Lung (tissue), 12 donors: ENCODE measurements around the gene CCDC136. TPM values are rescaled to one million over a fixed set of nuclear protein-coding genes. Genes with fewer than 3 reads are reported as not detected.

Experiments used
- ATAC-seq: fragments of 200-7000 bp; cut with Tn5 transposase; one replicate; pipeline ENCODE4 v1.9.1; 2020; ENCODE audit warnings: moderate number of reproducible peaks; ENCODE audit not compliant: insufficient read depth, low FRiP score
- DNase-seq, 3 donors: peaks; one replicate each; pipeline ENCODE4 v3.0.0-alpha.2; 2013 to 2017
- H3K27ac ChIP-seq, 2 donors: one replicate each; pipeline ENCODE4 v1.5.1; 2013; ENCODE audit warnings: mild to moderate bottlenecking in 2 of 2, moderate library complexity in 2 of 2, control low read depth in 1 of 2, inconsistent platforms in 1 of 2, low read depth in 1 of 2, low read length in 1 of 2
- H3K27me3 ChIP-seq, 3 donors: one replicate each; pipeline ENCODE4 v1.5.1; 2013; ENCODE audit warnings: low read length in 2 of 3; ENCODE audit not compliant: control insufficient read depth in 3 of 3, insufficient read depth in 3 of 3
- H3K36me3 ChIP-seq, 4 donors: one replicate each; pipeline ENCODE4 v1.5.1; 2013; ENCODE audit warnings: low read length in 4 of 4, mild to moderate bottlenecking in 1 of 4, moderate library complexity in 1 of 4; ENCODE audit not compliant: control insufficient read depth in 4 of 4, insufficient read depth in 4 of 4
- H3K4me1 ChIP-seq, 5 donors: one replicate each; pipeline ENCODE4 v1.5.1; 2013; ENCODE audit warnings: low read length in 5 of 5, mild to moderate bottlenecking in 2 of 5, moderate library complexity in 1 of 5; ENCODE audit not compliant: control insufficient read depth in 5 of 5, insufficient read depth in 5 of 5
- H3K4me3 ChIP-seq: one replicate; pipeline ENCODE4 v1.5.1; 2013; ENCODE audit warnings: mild to moderate bottlenecking, control low read depth, moderate library complexity
- H3K9ac ChIP-seq, 2 donors: one replicate each; pipeline ENCODE4 v1.5.1; 2013; ENCODE audit warnings: low read length in 2 of 2, control low read depth in 1 of 2; ENCODE audit not compliant: insufficient read depth in 1 of 2
- H3K9me3 ChIP-seq, 4 donors: one replicate each; pipeline ENCODE4 v1.5.1; 2013; ENCODE audit warnings: low read length in 3 of 4, mild to moderate bottlenecking in 1 of 4, moderate library complexity in 1 of 4; ENCODE audit not compliant: control insufficient read depth in 4 of 4, insufficient read depth in 3 of 4
- WGBS, 2 donors: extraction: QIAGEN DNeasy Blood & Tissue Kit; methylation state at CpG; one replicate each; pipeline ENCODE4 v1.1.7; 2013; 5-methylcytosine and 5-hydroxymethylcytosine counted together
- polyA plus RNA-seq, 2 donors: library from polyadenylated mRNA; stranded (reverse); fragments of 200-250 nt; gene quantifications; one replicate each; pipeline ENCODE4 v1.2.1, GENCODE V29; 2013
- total RNA-seq, 2 donors: library from RNA; depleted of rRNA in 1 of 2; stranded (reverse); fragments of >200 nt in 1 of 2; gene quantifications; one replicate each; pipeline ENCODE4 v1.2.1, GENCODE V29; 2014 to 2021
- TF ChIP-seq, protein P1 (sequence below): IDR thresholded peaks from 2 replicates; pipeline ENCODE4 v1.5.1; 2012; ENCODE audit warnings: mild to moderate bottlenecking; ENCODE audit errors: control extremely low read depth, extremely low read depth
- donor health status: control.
- donor health status: control.
- donor health status: Bipolar disorder and iron deficiency.
- donor health status: healthy.
- donor health status: DM: yes; HTN: yes; CAD: no.

CCDC136 gene
- total and polyA plus RNA-seq, 4 donors, result 0.70 to 6.4 (median 1.7) TPM

DNA sequence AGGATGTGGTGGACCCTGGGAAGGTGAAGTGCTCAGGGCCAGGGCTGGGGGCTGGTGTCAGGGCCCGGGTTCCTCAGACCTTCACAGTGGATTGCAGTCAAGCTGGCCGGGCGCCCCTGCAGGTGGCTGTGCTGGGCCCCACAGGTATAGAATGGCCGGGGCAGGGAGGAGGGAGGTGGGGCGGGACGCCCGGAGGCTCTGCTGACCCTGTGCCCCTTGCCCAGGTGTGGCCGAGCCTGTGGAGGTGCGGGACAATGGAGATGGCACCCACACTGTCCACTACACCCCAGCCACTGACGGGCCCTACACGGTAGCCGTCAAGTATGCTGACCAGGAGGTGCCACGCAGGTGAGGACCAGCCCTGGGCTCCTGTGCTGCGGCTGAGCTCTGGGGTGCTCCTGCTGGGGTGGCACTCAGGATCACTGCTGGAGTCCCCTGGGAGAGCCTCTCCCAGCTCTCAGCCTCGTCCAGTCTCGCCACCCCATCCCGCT is 56.0 kb downstream of the CCDC136 start:
- TF ChIP-seq, protein P1, sequence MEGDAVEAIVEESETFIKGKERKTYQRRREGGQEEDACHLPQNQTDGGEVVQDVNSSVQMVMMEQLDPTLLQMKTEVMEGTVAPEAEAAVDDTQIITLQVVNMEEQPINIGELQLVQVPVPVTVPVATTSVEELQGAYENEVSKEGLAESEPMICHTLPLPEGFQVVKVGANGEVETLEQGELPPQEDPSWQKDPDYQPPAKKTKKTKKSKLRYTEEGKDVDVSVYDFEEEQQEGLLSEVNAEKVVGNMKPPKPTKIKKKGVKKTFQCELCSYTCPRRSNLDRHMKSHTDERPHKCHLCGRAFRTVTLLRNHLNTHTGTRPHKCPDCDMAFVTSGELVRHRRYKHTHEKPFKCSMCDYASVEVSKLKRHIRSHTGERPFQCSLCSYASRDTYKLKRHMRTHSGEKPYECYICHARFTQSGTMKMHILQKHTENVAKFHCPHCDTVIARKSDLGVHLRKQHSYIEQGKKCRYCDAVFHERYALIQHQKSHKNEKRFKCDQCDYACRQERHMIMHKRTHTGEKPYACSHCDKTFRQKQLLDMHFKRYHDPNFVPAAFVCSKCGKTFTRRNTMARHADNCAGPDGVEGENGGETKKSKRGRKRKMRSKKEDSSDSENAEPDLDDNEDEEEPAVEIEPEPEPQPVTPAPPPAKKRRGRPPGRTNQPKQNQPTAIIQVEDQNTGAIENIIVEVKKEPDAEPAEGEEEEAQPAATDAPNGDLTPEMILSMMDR, result no peak
- no peaks in the 10 kb centered on the region for H3K9me3 ChIP-seq
- no peak for DNase-seq
- whole genome bisulfite sequencing, 2 donors, result 89 to 96% methylated on average over 13 to 17 of the region's 17 CpGs
- H3K36me3 ChIP-seq, result peaks cover 0 to 19% (median 10%) of the 10 kb centered on the region in 4 donors
- H3K4me3 ChIP-seq, result no peak overlapping the region
- no peak for ATAC-seq
- H3K27ac ChIP-seq, result no peak overlapping the region
- no peak overlapping the region for H3K9ac ChIP-seq
- H3K27me3 ChIP-seq, result no peaks in the 10 kb centered on the region
- no peaks in the 10 kb centered on the region for H3K4me1 ChIP-seq

DNA sequence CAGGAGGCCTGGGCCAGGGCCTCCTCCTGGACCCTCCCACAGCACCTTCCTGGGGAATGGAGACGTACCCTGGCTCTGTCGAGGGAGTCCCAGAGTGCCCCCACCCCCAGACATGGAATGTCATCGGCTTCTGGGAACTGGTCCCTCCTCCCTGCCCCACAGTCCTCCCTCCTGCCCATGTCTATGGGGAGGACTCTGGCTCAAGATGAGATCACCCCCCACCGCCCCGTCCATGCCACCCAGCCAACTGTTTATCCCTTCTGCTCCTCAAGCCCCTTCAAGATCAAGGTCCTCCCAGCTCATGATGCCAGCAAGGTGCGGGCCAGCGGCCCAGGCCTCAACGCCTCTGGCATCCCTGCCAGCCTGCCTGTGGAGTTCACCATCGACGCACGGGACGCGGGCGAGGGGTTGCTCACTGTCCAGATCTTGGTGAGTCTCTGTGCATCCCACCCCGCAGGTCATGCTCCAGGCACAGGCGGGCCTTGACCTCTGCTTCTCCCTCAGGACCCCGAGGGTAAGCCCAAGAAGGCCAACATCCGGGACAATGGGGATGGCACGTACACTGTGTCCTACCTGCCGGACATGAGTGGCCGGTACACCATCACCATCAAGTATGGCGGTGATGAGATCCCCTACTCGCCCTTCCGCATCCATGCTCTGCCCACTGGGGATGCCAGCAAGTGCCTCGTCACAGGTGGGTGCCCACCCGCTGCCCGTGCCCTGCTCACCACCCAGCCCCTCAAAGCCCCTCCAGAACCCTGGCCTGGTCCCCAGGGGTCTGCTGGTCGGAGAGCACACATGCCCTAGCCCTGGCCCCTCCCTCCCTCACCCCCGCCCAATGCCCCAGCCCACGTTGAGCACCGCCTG is 56.8 kb downstream of the CCDC136 start:
- H3K36me3 ChIP-seq, result peaks cover 0 to 19% (median 14%) of the 10 kb centered on the region in 4 donors
- H3K9ac ChIP-seq, result no peak overlapping the region
- ATAC-seq (no peak), DNase-seq (no peak)
- TF ChIP-seq, protein P1, result no peak
- WGBS, 2 donors, result 94 to 95% methylated on average over 30 to 31 of the region's 31 CpGs
- H3K4me1 ChIP-seq, result no peaks in the 10 kb centered on the region
- no peaks in the 10 kb centered on the region for H3K27me3 ChIP-seq
- no peaks in the 10 kb centered on the region for H3K9me3 ChIP-seq
- H3K27ac ChIP-seq, result no peak overlapping the region
- H3K4me3 ChIP-seq, result no peak overlapping the region

DNA sequence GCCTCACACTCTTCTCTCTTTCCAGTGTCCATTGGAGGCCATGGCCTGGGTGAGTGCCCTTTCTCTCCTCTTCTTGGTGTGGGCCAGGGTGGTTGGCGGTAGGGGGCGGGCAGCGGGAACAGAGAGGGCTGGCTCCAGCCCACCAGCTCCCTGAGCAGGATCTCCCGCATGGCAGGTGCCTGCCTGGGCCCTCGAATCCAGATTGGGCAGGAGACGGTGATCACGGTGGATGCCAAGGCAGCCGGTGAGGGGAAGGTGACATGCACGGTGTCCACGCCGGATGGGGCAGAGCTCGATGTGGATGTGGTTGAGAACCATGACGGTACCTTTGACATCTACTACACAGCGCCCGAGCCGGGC is 57.4 kb downstream of the CCDC136 start:
- H3K27ac ChIP-seq, result no peak overlapping the region
- peaks cover 0 to 23% (median 12%) of the 10 kb centered on the region in 4 donors for H3K36me3 ChIP-seq
- no peak overlapping the region for H3K9ac ChIP-seq
- no peaks in the 10 kb centered on the region for H3K27me3 ChIP-seq
- no peaks in the 10 kb centered on the region for H3K4me1 ChIP-seq
- H3K4me3 ChIP-seq, result no peak overlapping the region
- TF ChIP-seq, protein P1, result no peak
- 95 to 96% methylated on average over 16 of the region's 16 CpGs for WGBS, 2 donors
- DNase-seq, result no peak
- H3K9me3 ChIP-seq, result no peaks in the 10 kb centered on the region
- ATAC-seq, result no peak
